AG09309 (cell line): ENCODE data around the gene ZSCAN32.

Experiments used
- DNase-seq: peaks from one replicate; pipeline ENCODE4 v3.0.0-alpha.2; 2010; ENCODE audit warnings: low read depth
- H3K4me3 ChIP-seq: 2 replicates; pipeline ENCODE4 v1.5.1; 2011; ENCODE audit warnings: mild to moderate bottlenecking, low read depth, low read length, moderate library complexity; ENCODE audit not compliant: control insufficient read depth
- TF ChIP-seq, protein P1 (sequence below): IDR thresholded peaks from 2 replicates; pipeline ENCODE4 v1.5.1; 2011; ENCODE audit warnings: mild to moderate bottlenecking, low read depth, low read length, inconsistent platforms; ENCODE audit not compliant: insufficient read depth, control insufficient read depth; ENCODE audit errors: missing control alignments

The ZSCAN32 gene

DNA sequence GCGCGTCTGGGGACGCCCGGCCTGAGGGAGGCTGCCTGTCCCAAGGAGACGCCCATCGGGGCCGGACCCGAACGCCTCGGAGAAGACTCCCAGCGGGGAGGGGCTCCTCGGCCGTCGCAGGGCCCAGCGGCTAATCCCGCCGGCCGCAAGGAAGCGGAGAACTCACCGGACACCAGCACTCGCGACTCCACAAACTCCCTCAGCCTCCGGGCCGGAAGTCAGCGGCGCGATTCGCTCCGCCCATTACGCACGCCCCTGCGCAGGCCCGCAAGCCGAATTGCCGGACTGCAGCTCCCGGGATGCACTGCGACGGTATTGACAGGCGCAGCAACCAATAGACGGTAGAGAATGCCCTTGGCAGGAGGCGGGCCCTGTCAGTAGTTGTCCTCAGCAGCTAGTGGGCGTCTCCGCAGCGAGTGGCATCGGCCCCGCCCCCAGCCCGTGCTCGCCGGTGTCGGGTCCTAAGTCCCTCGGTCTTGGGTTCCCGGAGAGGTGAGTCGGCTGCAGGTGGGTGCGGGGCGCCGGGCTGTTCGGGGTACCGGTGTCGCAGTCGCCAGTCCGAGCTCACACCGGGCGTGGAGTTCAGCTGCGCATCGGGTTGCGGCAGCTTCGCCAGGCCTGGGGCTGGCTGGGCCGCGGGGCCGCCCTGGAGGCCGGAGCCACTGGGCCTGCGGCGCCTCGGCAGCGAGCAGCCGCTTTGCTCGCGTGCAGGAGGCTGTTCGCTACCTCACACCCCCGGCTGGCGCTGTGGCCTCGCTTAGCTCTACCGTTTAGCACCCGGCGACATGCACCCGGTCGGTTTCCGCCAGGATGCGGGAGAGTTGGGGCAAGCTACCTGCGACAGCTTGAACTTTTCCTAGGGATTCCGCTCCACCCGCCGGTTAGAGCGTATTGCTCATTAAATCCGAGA is at the start of gene ZSCAN32, which contains the start of gene ZNF174:
ZSCAN32 (minus strand) TSS at position 226 of the 910 bp plus-strand sequence. CDS start 3,447 bp downstream, outside the sequence.
ZNF174 (plus strand) TSS at position 437 of the 910 bp plus-strand sequence. CDS start 790 bp downstream, outside the sequence.
- peak; percentile 97 for DNase-seq
- peak within 1 kb of the TSS; percentile 74 for H3K4me3 ChIP-seq
- TF ChIP-seq, protein P1, sequence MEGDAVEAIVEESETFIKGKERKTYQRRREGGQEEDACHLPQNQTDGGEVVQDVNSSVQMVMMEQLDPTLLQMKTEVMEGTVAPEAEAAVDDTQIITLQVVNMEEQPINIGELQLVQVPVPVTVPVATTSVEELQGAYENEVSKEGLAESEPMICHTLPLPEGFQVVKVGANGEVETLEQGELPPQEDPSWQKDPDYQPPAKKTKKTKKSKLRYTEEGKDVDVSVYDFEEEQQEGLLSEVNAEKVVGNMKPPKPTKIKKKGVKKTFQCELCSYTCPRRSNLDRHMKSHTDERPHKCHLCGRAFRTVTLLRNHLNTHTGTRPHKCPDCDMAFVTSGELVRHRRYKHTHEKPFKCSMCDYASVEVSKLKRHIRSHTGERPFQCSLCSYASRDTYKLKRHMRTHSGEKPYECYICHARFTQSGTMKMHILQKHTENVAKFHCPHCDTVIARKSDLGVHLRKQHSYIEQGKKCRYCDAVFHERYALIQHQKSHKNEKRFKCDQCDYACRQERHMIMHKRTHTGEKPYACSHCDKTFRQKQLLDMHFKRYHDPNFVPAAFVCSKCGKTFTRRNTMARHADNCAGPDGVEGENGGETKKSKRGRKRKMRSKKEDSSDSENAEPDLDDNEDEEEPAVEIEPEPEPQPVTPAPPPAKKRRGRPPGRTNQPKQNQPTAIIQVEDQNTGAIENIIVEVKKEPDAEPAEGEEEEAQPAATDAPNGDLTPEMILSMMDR, result no peak

DNA sequence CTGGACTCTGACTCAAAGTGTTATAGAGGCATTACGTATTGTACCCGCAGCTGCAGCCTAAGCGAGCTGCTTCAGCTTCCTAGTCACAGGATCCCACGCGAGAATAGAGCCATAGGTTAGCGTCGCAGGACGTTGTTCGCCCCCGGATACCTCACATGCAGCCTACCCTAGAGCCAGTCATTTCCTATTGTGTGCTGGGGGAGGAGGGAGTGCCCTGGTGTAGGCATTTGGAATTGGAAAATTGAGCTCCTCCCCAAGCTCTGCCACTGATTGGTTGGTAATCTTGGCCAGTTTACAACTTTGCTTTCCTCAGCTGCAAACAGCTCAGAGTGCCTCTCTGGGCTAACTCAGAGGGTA is 43.2 kb upstream of the ZSCAN32 start:
- H3K4me3 ChIP-seq, result peak overlapping the region; percentile 78
- DNase-seq, result peak; percentile 55
- TF ChIP-seq, protein P1, result no peak

DNA sequence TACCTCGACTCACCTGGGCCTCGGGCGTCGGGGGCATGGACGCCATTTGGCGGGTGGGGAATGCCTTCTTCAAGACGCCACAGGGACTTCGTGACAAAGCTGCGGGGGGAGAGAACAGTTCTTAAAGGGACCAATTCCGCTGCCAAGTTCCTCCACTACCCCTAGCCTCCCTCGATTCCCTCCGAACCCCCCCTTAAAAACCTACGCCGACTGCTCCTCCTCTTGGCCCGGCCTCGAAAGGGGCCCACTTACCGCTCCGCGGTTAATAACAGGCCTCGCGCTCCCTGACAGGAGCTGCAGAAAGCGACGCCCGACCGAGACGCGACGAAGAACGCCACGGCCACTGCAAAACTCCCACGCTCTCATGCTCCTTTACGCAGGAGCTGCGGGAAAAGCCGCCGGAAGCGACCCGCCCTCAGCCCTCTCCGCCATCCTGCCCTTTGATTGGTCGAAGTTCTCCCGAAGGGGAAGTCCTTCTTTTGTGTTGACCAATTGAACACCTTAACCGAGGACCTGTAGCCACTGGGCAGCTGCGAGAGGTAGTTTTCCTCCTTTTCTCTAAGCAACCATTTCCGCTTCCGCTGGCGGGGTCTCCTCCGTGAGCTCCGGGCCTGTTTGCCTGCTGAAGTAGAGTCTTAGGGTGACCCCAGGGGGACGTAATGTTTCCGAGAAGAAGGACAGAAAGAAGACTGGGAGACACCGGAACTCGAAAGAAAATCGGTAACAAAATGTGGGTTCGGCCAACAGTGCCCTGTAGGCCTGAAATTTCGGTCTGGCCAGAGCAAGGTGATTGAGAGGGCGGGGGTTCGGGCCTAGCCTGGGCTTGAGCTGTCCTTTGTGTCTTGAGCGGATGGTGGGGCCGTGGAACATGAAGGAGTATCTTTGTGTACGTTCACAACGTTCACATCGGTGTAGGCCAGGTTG is 42.6 kb upstream of the ZSCAN32 start, which contains the start of the genes NAA60 and ZNF597:
NAA60 (plus strand) TSS at position 573 of the 924 bp plus-strand sequence. CDS start 32,548 bp downstream, outside the sequence.
ZNF597 (minus strand) TSS at position 397 of the 924 bp plus-strand sequence; CDS start at position 46, 351 bp downstream.
- TF ChIP-seq, protein P1, result no peak
- peak within 1 kb of the TSS; percentile 78 for H3K4me3 ChIP-seq
- DNase-seq, result peak; percentile 80

DNA sequence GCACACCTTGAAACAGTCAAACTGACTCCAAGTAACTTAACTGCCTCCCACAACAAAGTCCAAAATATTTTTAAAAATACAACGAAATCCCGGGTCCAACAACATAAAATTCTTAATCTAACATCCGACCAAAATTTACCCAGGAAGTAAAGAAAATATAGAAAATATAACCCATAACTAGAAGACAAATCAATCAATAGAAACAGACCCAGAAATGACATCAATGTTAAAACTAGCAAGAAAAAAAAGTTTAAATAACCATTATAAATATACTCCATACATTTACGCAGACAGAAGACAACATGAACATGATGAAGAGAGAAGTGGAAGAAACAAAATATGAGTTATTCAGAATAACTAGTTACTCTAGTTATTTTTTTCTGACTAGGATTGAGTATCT is 38.8 kb upstream of the ZSCAN32 start:
- no peak overlapping the region for H3K4me3 ChIP-seq
- no peak for DNase-seq
- TF ChIP-seq, protein P1, result no peak

DNA sequence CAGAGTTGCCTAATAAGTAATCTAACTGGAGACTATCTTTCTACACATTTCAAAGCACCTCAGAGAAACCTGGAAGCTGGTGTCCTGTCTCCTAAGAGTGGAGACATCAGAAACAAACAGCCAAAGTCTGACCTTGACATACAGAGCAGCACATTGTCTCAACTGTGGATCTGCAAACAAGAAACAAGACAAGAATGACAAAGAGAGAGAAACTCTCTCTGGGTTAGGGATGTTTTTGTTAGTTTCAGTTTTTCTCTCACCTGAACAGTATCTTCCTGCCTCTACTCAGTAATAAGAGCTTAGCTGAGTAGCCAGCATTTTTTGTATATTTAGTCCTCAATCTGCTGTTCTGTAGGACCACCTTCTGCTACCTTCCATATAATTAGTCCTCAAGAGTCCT is 33.6 kb upstream of the ZSCAN32 start:
- TF ChIP-seq, protein P1, result no peak
- DNase-seq, result no peak
- no peak overlapping the region for H3K4me3 ChIP-seq

DNA sequence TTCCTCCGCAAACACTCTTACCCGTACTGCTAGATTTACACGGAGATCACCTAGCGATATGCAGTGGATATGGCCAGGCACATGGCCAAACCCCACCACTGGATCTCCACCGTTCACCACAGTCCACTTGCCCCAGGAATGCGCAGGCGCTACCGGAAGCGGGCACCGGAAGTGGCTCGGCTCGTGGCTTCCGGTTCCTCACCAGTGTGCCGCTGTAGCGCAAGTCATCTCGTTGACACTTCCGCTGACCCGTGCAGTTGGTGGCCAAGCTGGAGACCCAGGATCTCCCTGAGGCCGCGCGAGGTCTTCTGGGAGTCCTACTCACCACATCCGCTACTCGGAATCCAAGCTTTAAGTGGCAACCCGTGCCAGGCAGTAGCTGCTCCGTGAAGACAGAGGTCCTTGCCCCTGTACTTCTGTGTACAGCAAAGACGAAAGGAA is 31.0 kb upstream of the ZSCAN32 start:
- DNase-seq, result no peak
- TF ChIP-seq, protein P1, result no peak
- H3K4me3 ChIP-seq, result peak overlapping the region; percentile 34
